ENCODE measurements around the gene AGRN.
"Not testable (repeated sequence)": the region's sequence is repeated elsewhere in the genome, so short reads cannot be mapped to it uniquely, and the experiment has no call there.

AGRN gene

GRCh38 chr1:1094981-1095380 lies 75.1 kb downstream of the AGRN start:
- no peak for DNase-seq

DNA sequence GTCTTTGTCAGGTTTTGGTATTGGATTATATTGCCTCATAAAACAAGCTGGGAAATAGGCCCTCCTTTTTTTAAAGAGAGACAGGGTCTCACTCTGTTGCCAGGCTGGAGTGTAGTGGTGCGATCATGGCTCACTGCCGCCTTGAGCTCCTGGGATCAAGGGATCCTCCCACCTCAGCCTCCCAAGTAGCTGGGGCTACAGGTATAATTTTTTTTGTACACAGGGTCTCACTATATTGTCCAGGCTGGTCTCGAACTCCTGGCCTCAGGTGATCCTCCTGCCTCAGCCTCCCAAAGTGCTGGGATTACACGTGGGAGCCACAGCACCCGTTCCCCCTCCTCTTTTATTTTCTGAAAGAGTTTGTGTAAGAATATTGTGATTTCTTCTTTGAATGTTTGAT lies 76.2 kb downstream of the AGRN start:
- DNase-seq: not testable (repeated sequence)

- DNase-seq: no peak
Observed at GRCh38 chr1:1098681-1099421, 78.9 kb downstream of the AGRN start.

DNA sequence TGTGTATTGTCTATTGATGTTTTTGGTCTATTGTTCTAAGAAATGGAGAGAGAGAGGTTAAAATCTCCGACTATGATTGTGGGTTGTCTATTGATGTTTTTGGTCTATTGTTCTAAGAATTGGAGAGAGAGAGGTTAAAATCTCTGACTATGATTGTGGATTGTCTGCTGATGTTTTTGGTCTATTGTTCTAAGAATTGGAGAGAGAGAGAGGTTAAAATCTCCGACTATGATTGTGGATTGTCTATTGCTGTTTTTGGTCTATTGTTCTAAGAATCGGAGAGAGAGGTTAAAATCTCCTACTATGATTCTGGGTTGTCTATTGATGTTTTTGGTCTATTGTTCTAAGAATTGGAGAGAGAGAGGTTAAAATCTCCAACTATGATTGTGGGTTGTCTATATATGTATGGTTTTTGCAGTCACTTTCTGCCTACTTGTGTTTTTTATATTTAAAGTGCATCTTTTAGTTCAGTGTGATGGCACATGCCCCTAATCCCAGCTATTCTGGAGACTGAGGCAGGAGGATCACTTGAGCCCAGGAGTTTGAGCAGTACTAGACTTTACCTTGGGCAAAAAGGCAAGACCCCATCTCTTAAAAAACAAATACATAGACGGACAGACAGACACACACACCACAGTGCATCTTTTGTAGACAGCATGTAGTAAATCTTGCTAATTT lies 79.7 kb downstream of the AGRN start:
- DNase-seq: no peak

- DNase-seq: no peak
Observed at GRCh38 chr1:1100296-1100695, 80.4 kb downstream of the AGRN start.

DNA sequence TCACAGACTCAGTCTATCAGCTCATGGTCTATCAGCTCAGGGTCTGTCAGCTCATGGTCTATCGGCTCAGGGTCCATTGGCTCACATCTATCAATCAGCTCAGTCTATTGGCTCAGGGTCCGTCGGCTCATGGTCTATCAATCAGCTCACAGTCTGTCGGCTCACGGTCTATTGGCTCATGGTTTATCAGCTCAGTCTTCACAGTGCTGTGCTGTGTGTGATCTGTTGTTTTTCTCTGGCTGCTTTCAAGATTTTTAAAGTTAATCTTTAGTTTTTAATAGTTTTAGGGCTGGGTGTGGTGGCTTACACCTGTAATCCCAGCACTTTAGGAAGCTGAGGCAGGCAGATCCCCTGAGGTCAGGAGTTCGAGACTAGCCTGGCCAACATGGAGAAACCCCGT lies 81.6 kb downstream of the AGRN start:
- no peak for DNase-seq

DNA sequence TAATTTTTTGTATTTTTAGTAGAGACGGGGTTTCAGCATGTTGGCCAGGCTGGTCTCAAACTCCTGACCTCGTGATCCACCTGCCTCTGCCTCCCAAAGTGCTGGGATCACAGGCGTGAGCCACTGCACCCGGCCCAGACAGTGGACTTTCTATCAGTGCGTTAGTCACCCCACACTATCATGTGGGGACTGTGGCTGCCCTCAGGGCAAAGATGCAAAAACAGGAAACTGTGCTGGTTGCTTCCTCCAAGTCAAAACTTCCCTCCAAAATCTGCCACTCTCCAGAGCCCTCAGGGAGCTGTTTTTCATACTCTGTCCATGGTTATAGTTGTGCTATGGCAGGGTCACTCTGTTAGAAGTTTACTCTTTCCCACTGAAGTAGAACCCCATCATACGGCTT lies 84.2 kb downstream of the AGRN start:
- peak; percentile 49 for DNase-seq

Measured in CD4-positive, alpha-beta T cell treated with Interleukin-17A for 4 hours (primary cell).